Urinary bladder (tissue), 4 donors: ENCODE measurements around the gene CSNK2A2. TPM values are rescaled to one million over a fixed set of nuclear protein-coding genes. Genes with fewer than 3 reads are reported as not detected.
A peak's percentile ranks its signal among the peaks of the same experiment; 100 is the strongest.

Source experiments
- DNase-seq: peaks from one replicate; pipeline ENCODE4 v3.0.0-alpha.2; 2015; ENCODE audit errors: extremely low spot score
- H3K27ac ChIP-seq: one replicate; pipeline ENCODE4 v1.5.1; 2013; ENCODE audit warnings: low read depth, mild to moderate bottlenecking, moderate library complexity
- H3K36me3 ChIP-seq: one replicate; pipeline ENCODE4 v1.6.1; 2013; ENCODE audit warnings: mild to moderate bottlenecking, moderate library complexity; ENCODE audit not compliant: insufficient read depth
- H3K4me1 ChIP-seq: one replicate; pipeline ENCODE4 v1.6.1; 2013; ENCODE audit warnings: mild to moderate bottlenecking, moderate library complexity; ENCODE audit not compliant: insufficient read depth
- H3K4me3 ChIP-seq: one replicate; pipeline ENCODE4 v1.5.1; 2013; ENCODE audit warnings: low read depth, low read length
- WGBS: extraction: QIAGEN DNeasy Blood & Tissue Kit; methylation state at CpG from one replicate; pipeline ENCODE4 v1.1.7; 2013; 5-methylcytosine and 5-hydroxymethylcytosine counted together
- polyA plus RNA-seq: library from polyadenylated mRNA; stranded (reverse); fragments of 200-250 nt; gene quantifications from one replicate; pipeline ENCODE4 v1.2.3, GENCODE V29; 2013
- total RNA-seq: library from RNA; depleted of rRNA; stranded (reverse); fragments of >200 nt; gene quantifications from one replicate; pipeline ENCODE4 v1.2.3, GENCODE V29; 2014
- donor health status: healthy with polysubstance abuse.
- donor health status: healthy.

Gene CSNK2A2
- total and polyA plus RNA-seq, 2 donors = 35.4 to 35.8 TPM

GRCh38 chr16:58212824-58213655, 15.1 kb upstream of the CSNK2A2 start:
- Histone ChIP-seq H3K36me3 (no peaks in the 10 kb centered on the region), H3K4me3 (no peak overlapping the region), H3K27ac (no peak overlapping the region), H3K4me1 (no peaks in the 10 kb centered on the region)
- DNase-seq = no peak
- 55% methylated on average over 3 of the region's 3 CpGs for WGBS

GRCh38 chr16:58211846-58212245, 13.9 kb upstream of the CSNK2A2 start:
- Histone ChIP-seq H3K4me1 (no peaks in the 10 kb centered on the region), H3K27ac (no peak overlapping the region), H3K36me3 (no peaks in the 10 kb centered on the region), H3K4me3 (no peak overlapping the region)
- DNase-seq = no peak
- WGBS = 61% methylated on average over 3 of the region's 3 CpGs

DNA sequence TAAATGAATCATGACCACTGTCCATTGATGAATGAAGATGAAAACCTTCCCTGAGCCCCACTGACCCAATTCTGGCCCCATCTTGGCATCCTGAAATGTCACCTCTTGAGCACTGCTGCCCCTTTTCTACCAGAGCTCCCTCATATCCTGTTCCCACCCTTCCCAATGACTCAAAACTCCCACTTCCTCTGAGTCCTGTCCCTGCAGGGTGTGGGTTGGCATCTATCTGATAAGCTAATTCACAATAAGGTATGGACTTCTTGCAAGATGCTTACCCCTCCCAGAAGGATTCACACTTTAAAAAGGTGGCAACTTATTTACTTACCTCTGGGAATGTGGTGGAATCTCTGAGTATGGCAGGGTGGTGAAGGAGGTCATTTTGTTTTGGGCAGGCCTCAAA, 13.3 kb upstream of the CSNK2A2 start:
- DNase-seq = no peak
- Histone ChIP-seq H3K4me1 (no peaks in the 10 kb centered on the region), H3K4me3 (no peak overlapping the region), H3K36me3 (no peaks in the 10 kb centered on the region), H3K27ac (no peak overlapping the region)

- H3K36me3 ChIP-seq = no peaks in the 10 kb centered on the region
- DNase-seq = no peak
- 61% methylated on average over 10 of the region's 10 CpGs for WGBS
Measured at GRCh38 chr16:58205276-58206036, 7.5 kb upstream of the CSNK2A2 start.

DNA sequence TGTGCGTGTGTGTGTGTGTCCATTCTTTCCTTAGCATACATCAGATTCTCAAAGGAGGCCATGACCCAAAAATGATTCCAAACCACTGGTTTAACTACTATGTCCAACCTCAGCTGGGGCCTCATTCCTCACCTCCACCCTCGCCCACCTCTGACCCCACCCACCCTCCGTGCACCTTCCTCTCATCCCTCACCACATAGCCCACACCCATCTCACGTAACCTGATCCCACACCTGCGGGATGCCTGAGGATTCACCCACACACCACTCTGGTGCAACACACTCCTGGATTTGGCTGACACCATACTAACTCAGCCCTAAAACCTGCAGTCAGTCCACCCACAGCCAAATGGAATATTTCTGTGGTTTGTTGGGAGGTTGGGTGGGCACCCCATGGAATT, 3.3 kb upstream of the CSNK2A2 start:
- 61% methylated on average over 5 of the region's 5 CpGs for WGBS
- H3K36me3 ChIP-seq = no peaks in the 10 kb centered on the region

More at GRCh38 chr16:58205276-58206036, 7.5 kb upstream of the CSNK2A2 start:
- Histone ChIP-seq H3K27ac (no peak overlapping the region), H3K4me1 (no peaks in the 10 kb centered on the region), H3K4me3 (no peak overlapping the region)

GRCh38 chr16:58200004-58200797, 2.3 kb upstream of the CSNK2A2 start:
- Histone ChIP-seq H3K4me3 (no peak overlapping the region), H3K27ac (no peak overlapping the region), H3K36me3 (no peaks in the 10 kb centered on the region), H3K4me1 (no peaks in the 10 kb centered on the region)
- no peak for DNase-seq
- 81% methylated on average over 7 of the region's 7 CpGs for WGBS

More for the DNA sequence above, 3.3 kb upstream of the CSNK2A2 start:
- DNase-seq = no peak
- Histone ChIP-seq H3K27ac (no peak overlapping the region), H3K4me1 (no peaks in the 10 kb centered on the region), H3K4me3 (no peak overlapping the region)

DNA sequence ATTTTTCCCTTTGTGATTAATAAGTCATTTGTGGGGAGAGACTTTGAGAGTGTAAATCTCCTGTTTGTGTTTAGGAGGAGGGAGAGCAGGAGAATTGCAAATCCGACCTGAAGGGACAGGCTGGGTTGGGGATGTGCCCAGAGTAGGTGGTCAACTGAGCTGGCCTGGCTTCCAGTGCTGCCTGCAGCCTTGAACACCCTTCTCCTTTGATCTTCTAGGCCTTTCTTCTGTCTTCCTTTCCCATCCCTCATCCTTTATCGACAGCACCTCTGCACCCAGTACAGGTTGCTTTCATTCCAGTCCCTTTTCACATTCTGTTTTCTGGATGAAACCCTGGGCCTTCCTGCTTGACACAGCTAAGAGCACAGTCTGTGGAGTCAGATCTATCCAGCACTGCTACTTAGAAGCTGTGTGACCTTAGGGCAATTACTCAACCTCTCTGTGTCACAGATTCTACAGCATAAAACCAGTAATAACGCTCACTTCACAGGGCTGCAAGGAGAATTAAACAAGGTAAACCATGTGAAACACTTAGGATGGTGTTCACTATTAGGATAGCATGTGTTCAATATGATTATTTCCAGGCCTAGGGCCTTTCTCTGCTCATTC, 1.0 kb upstream of the CSNK2A2 start:
- no peak for DNase-seq
- Histone ChIP-seq H3K36me3 (peaks cover 5% of the 10 kb centered on the region), H3K27ac (no peak overlapping the region), H3K4me1 (no peaks in the 10 kb centered on the region), H3K4me3 (no peak overlapping the region)
- 93% methylated on average over 3 of the region's 3 CpGs for WGBS

GRCh38 chr16:58197314-58198012, 443 bp downstream of the CSNK2A2 start:
- H3K27ac ChIP-seq = no peak overlapping the region
- WGBS = 1% methylated on average over 87 of the region's 97 CpGs
- H3K36me3 ChIP-seq = peaks cover 5% of the 10 kb centered on the region
- peak overlapping the region; percentile 100 for H3K4me3 ChIP-seq
- no peak for DNase-seq
- H3K4me1 ChIP-seq = no peaks in the 10 kb centered on the region

DNA sequence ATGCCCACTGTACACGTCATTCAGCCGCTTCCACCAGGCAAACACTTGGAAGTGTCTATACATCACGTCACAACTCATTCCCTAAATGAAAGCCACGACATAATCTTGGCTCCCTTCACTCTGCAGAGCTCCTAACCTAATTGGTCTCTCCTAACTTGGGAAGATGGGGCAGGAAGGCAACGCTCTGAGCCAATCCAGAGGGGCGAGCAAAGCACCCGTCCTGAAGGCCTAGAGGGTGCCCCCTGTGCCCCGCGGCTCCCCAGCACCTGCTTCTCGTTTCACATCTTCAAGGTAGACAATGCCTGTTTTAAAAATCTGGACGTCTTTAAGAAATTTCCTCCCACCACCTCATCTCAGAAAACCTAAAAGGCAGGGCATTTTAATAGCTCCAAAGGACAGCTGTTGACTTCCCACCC, 1.0 kb downstream of the CSNK2A2 start:
- peak overlapping the region; percentile 100 for H3K4me3 ChIP-seq
- H3K36me3 ChIP-seq = peaks cover 5% of the 10 kb centered on the region
- no peak overlapping the region for H3K27ac ChIP-seq
- H3K4me1 ChIP-seq = no peaks in the 10 kb centered on the region
- no peak for DNase-seq
- 18% methylated on average over 11 of the region's 11 CpGs for WGBS

DNA sequence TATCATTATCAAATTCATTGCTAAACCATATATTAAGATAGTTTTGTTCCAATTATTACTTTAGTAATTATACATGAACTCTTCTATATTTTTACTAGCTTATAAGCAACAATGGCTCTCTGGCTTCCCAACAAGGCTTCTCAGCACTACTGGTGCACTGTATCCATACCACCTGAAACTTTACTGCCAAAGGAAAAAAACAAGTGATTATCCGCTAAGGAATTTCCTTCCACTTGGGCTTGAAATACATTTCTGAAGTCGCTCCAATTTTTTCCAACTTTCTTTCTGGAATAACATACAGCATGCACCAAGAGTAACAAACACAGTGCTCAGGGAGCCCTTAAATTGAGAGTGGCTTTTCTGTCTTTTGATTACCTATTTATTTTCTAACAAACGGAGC, 2.1 kb downstream of the CSNK2A2 start:
- DNase-seq = no peak
- H3K4me1 ChIP-seq = no peaks in the 10 kb centered on the region
- peaks cover 7% of the 10 kb centered on the region for H3K36me3 ChIP-seq
- H3K27ac ChIP-seq = no peak overlapping the region
- 88% methylated on average over 3 of the region's 3 CpGs for WGBS
- H3K4me3 ChIP-seq = no peak overlapping the region

DNA sequence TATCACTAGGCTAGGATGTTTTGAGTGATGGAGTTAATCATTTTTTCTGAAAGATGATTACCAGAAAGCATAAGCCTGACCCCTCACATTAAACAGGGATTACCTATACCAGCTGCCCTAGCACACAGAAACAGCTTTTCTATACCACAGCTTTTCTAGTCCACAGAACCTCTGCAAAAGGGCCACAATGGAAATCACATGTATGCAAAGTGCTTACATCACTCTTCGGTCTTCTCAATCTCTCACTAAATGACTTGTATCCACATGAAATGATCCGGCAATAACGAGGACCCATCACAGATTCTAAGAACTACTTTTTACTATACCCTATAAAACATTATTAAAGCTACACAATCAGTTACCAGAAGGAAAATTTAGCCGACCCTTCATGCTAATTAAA, 2.6 kb downstream of the CSNK2A2 start:
- Histone ChIP-seq H3K4me3 (no peak overlapping the region), H3K4me1 (no peaks in the 10 kb centered on the region), H3K27ac (no peak overlapping the region), H3K36me3 (peaks cover 7% of the 10 kb centered on the region)
- 76% methylated on average over 4 of the region's 4 CpGs for WGBS
- no peak for DNase-seq

- no peak for DNase-seq
- WGBS = 61% methylated on average over 3 of the region's 3 CpGs
- Histone ChIP-seq H3K36me3 (peaks cover 9% of the 10 kb centered on the region), H3K4me3 (no peak overlapping the region), H3K4me1 (no peaks in the 10 kb centered on the region), H3K27ac (no peak overlapping the region)
Measured at GRCh38 chr16:58194790-58195189, 3.1 kb downstream of the CSNK2A2 start.
